Measurements from ENCODE around the gene INPP5B. TPM values are rescaled to one million over a fixed set of nuclear protein-coding genes. Genes with fewer than 3 reads are reported as not detected.

Gene INPP5B
- total and polyA plus RNA-seq, 2 experiments from 2014 or later, result 6.9 to 29.1 TPM

- TF ChIP-seq ZNF462 (CRISPR knock-in tag; IDR thresholded peaks at IDR 0.05) (no peak), ZNF331 (CRISPR knock-in tag; IDR thresholded peaks at IDR 0.05; ENCODE audit: low read depth) (no peak), EZH2 (IDR thresholded peaks at IDR 0.05; ENCODE audit: low read depth, unreplicated experiment) (no peak)
Measured at GRCh38 chr1:37944816-37945215, 2.0 kb downstream of the INPP5B start (continued).

DNA sequence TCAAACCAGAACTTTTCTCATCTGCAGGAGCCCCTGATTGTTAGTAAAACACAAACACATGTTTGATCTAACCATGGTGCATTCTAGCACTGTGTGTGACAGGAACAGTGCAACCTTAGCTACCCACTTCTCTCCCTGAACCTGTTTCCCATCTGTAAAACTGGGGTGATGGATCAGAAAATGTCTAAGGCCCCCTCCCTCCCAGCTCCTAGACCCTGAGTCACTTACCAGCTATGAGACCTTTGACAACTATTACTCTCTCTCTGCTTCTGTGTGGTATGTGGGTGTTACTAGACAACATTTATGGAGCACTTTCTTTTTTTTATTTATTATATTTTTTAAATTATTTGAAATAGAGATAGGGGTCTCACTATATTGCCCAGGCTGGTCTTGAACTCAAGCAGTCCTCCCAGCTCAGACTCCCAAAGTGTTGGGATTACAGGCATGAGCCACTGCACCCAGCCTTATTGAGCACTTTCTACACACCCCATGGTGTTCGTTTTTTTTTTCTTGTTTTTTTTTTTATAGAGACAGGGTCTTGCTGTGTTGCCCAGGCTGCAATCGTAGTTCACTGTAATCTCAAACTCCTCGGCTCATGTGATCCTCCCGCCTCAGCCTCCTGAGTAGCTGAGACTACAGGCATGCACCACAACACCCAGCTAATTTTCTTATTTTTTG is 2.6 kb downstream of the INPP5B start:
- no peak overlapping the region for H3K27ac ChIP-seq (ENCODE audit: low read depth)
- DNase-seq (ENCODE audit: low spot score) (no peak), ATAC-seq (no peak)
- H3K4me2 ChIP-seq, result no peak overlapping the region
- no peak overlapping the region for H2AFZ ChIP-seq
- no peak overlapping the region for H3K27ac Mint-ChIP-seq
- H3K4me1 Mint-ChIP-seq, result peaks cover 3% of the 10 kb centered on the region; the same call in 2 of the 3 replicates
- H3K9me3 Mint-ChIP-seq, result no peaks in the 10 kb centered on the region
- no peak overlapping the region for H3K4me3 Mint-ChIP-seq
- no peaks in the 10 kb centered on the region for H4K20me1 ChIP-seq (replicated peaks; ENCODE audit: insufficient read depth)
- peaks cover 2% of the 10 kb centered on the region for H3K27me3 Mint-ChIP-seq (ENCODE audit: insufficient read depth, low read depth, poor library complexity)
- H3F3A ChIP-seq (replicated peaks; ENCODE audit: low read depth), result 0 out of 2 replicates have a peak, but pooled peaks cover 3% of the 10 kb centered on the region
- H3K9me2 ChIP-seq (ENCODE audit: insufficient read depth), result no peaks in the 10 kb centered on the region
- H3K4me3 ChIP-seq, result no peak overlapping the region
- no peaks in the 10 kb centered on the region for H3K36me3 ChIP-seq (ENCODE audit: insufficient read depth)
- peaks cover 3% of the 10 kb centered on the region; the same call in 1 of the 2 replicates for H3K4me1 ChIP-seq (ENCODE audit: insufficient read depth)
- no peaks in the 10 kb centered on the region for H3K79me2 ChIP-seq (replicated peaks; ENCODE audit: insufficient read depth)
- no peaks in the 10 kb centered on the region for H3K27me3 ChIP-seq (ENCODE audit: insufficient read depth)
- H3K36me3 Mint-ChIP-seq (ENCODE audit: low read depth), result peaks cover 14% of the 10 kb centered on the region; the same call in 2 of the 3 replicates
- TF ChIP-seq EZH2 (IDR thresholded peaks at IDR 0.05; ENCODE audit: low read depth, unreplicated experiment), result no peak
- no peak for TF ChIP-seq JUNB (IDR thresholded peaks at IDR 0.05; ENCODE audit: unreplicated experiment)
- TF ChIP-seq POLR2AphosphoS5 (IDR thresholded peaks at IDR 0.05; ENCODE audit: low read depth), result no peak
- TF ChIP-seq ZNF331 (CRISPR knock-in tag; IDR thresholded peaks at IDR 0.05; ENCODE audit: low read depth), result no peak
- TF ChIP-seq, protein P1, sequence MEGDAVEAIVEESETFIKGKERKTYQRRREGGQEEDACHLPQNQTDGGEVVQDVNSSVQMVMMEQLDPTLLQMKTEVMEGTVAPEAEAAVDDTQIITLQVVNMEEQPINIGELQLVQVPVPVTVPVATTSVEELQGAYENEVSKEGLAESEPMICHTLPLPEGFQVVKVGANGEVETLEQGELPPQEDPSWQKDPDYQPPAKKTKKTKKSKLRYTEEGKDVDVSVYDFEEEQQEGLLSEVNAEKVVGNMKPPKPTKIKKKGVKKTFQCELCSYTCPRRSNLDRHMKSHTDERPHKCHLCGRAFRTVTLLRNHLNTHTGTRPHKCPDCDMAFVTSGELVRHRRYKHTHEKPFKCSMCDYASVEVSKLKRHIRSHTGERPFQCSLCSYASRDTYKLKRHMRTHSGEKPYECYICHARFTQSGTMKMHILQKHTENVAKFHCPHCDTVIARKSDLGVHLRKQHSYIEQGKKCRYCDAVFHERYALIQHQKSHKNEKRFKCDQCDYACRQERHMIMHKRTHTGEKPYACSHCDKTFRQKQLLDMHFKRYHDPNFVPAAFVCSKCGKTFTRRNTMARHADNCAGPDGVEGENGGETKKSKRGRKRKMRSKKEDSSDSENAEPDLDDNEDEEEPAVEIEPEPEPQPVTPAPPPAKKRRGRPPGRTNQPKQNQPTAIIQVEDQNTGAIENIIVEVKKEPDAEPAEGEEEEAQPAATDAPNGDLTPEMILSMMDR (conservative IDR thresholded peaks at IDR 0.05; ENCODE audit: low read depth in 2 of 2), result no peak
- no peak for TF ChIP-seq EZH2phosphoT487 (IDR thresholded peaks at IDR 0.05; ENCODE audit: unreplicated experiment)
- TF ChIP-seq ZNF114 (CRISPR knock-in tag; IDR thresholded peaks at IDR 0.05), result no peak
- TF ChIP-seq NANOG (IDR thresholded peaks at IDR 0.05; ENCODE audit: borderline replicate concordance), result no peak
- TF ChIP-seq, protein P2, sequence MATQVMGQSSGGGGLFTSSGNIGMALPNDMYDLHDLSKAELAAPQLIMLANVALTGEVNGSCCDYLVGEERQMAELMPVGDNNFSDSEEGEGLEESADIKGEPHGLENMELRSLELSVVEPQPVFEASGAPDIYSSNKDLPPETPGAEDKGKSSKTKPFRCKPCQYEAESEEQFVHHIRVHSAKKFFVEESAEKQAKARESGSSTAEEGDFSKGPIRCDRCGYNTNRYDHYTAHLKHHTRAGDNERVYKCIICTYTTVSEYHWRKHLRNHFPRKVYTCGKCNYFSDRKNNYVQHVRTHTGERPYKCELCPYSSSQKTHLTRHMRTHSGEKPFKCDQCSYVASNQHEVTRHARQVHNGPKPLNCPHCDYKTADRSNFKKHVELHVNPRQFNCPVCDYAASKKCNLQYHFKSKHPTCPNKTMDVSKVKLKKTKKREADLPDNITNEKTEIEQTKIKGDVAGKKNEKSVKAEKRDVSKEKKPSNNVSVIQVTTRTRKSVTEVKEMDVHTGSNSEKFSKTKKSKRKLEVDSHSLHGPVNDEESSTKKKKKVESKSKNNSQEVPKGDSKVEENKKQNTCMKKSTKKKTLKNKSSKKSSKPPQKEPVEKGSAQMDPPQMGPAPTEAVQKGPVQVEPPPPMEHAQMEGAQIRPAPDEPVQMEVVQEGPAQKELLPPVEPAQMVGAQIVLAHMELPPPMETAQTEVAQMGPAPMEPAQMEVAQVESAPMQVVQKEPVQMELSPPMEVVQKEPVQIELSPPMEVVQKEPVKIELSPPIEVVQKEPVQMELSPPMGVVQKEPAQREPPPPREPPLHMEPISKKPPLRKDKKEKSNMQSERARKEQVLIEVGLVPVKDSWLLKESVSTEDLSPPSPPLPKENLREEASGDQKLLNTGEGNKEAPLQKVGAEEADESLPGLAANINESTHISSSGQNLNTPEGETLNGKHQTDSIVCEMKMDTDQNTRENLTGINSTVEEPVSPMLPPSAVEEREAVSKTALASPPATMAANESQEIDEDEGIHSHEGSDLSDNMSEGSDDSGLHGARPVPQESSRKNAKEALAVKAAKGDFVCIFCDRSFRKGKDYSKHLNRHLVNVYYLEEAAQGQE (IDR thresholded peaks at IDR 0.05; ENCODE audit: unreplicated experiment), result no peak
